SK-N-SH (cell line): Measurements from ENCODE around the gene SNX27.

Experiments
- CTCF ChIP-seq: fragments of 200-600 bp; sonication (generic); IDR thresholded peaks from 2 replicates; pipeline ENCODE4 v1.6.1; 2017; ENCODE audit warnings: antibody characterized with exemption, mild to moderate bottlenecking, moderate library complexity
- EP300 ChIP-seq, 2 experiments: IDR thresholded peaks; 2 replicates each; pipeline versions ENCODE4 v1.4.0 to v1.6.1; 2012; ENCODE audit warnings: borderline replicate concordance in 1 of 2, low read depth in 1 of 2, low read length in 1 of 2
- GABPA ChIP-seq: IDR thresholded peaks from 2 replicates; pipeline ENCODE4 v1.4.0; 2012; ENCODE audit warnings: low read depth, mild to moderate bottlenecking
- JUND ChIP-seq: IDR thresholded peaks from 2 replicates; pipeline ENCODE4 v1.4.0; 2012
- MAX ChIP-seq: IDR thresholded peaks from 2 replicates; pipeline ENCODE4 v1.4.0; 2012; ENCODE audit warnings: low read depth
- MEF2A ChIP-seq: IDR thresholded peaks from 2 replicates; pipeline ENCODE4 v1.4.0; 2012; ENCODE audit warnings: low read depth, borderline replicate concordance
- MXI1 ChIP-seq: IDR thresholded peaks from 2 replicates; pipeline ENCODE4 v1.6.1; 2012; ENCODE audit warnings: mild to moderate bottlenecking, low read depth, low read length, improper control_type of control experiment
- NFIC ChIP-seq: IDR thresholded peaks from 2 replicates; pipeline ENCODE4 v1.4.0; 2012; ENCODE audit warnings: borderline replicate concordance
- PBX3 ChIP-seq: IDR thresholded peaks from 2 replicates; pipeline ENCODE4; 2012
- POLR2AphosphoS5 ChIP-seq: IDR thresholded peaks from 2 replicates; pipeline ENCODE4 v1.6.1; 2012; ENCODE audit warnings: low read depth, low read length
- RAD21 ChIP-seq: IDR thresholded peaks from 2 replicates; pipeline ENCODE4 v1.6.1; 2012; ENCODE audit warnings: mild to moderate bottlenecking, low read length
- SMC3 ChIP-seq: IDR thresholded peaks from 2 replicates; pipeline ENCODE4 v1.6.1; 2012; ENCODE audit warnings: low read depth, low read length, improper control_type of control experiment
- USF2 ChIP-seq: fragments of 150-350 bp; IDR thresholded peaks from 2 replicates; pipeline ENCODE4 v1.6.1; 2017; ENCODE audit warnings: antibody characterized with exemption, low read length, low read depth, borderline replicate concordance
- YY1 ChIP-seq: IDR thresholded peaks from 2 replicates; pipeline ENCODE4 v1.4.0; 2012; ENCODE audit warnings: low read depth, mild to moderate bottlenecking

- TF ChIP-seq CTCF (no peak), SMC3 (no peak), MEF2A (no peak), EP300 (IDR thresholded peaks at IDR 0.05; ENCODE audit: borderline replicate concordance in 1 of 2, low read depth in 1 of 2, low read length in 1 of 2) (no peak), MAX (no peak), JUND (no peak), RAD21 (no peak), MXI1 (no peak), YY1 (no peak), PBX3 (no peak), NFIC (no peak), USF2 (no peak), GABPA (no peak), POLR2AphosphoS5 (no peak)
These were observed 32.9 kb upstream of the SNX27 start for GRCh38 chr1:151578941-151579340.
